GM23338 (cell line): ENCODE measurements around the gene PCCB. TPM values are rescaled to one million over a fixed set of nuclear protein-coding genes. Genes with fewer than 3 reads are reported as not detected.

ENCODE experiments used
- ATAC-seq: fragments of 200-7000 bp; cut with Tn5 transposase; 3 replicates; pipeline ENCODE4 v1.9.1; 2020
- DNase-seq: peaks from one replicate; pipeline ENCODE4 v3.0.0-alpha.2; 2015; ENCODE audit warnings: low spot score
- H2AFZ ChIP-seq: fragments of 200-600 bp; sonication (generic); 2 replicates; pipeline ENCODE4 v1.8.0; 2016; ENCODE audit warnings: antibody characterized with exemption, mild to moderate bottlenecking, moderate library complexity
- H3F3A ChIP-seq: fragments of 200-600 bp; sonication (generic); replicated peaks from 2 replicates; pipeline ENCODE4 v1.8.0; 2017; ENCODE audit warnings: antibody characterized with exemption, mixed run types, low read depth
- H3K27ac ChIP-seq: fragments of 200-600 bp; sonication (generic); 2 replicates; pipeline ENCODE4 v1.6.1; 2016; ENCODE audit warnings: low read depth
- H3K27me3 ChIP-seq: fragments of 200-600 bp; sonication (generic); 2 replicates; pipeline ENCODE4 v1.8.0; 2016; ENCODE audit warnings: mild to moderate bottlenecking, mixed run types, moderate library complexity; ENCODE audit not compliant: insufficient read depth
- H3K36me3 ChIP-seq: fragments of 200-600 bp; sonication (generic); 2 replicates; pipeline ENCODE4 v1.8.0; 2016; ENCODE audit warnings: mild to moderate bottlenecking; ENCODE audit not compliant: insufficient read depth
- H3K4me1 ChIP-seq: fragments of 200-600 bp; sonication (generic); 2 replicates; pipeline ENCODE4 v1.8.0; 2016; ENCODE audit warnings: mild to moderate bottlenecking, moderate library complexity; ENCODE audit not compliant: insufficient read depth
- H3K4me2 ChIP-seq: fragments of 200-600 bp; sonication (generic); 2 replicates; pipeline ENCODE4 v1.7.1; 2017; ENCODE audit warnings: mixed run types
- H3K4me3 ChIP-seq: fragments of 200-600 bp; sonication (generic); 2 replicates; pipeline ENCODE4 v1.6.1; 2016; ENCODE audit warnings: mixed run types
- H3K79me2 ChIP-seq: fragments of 200-600 bp; sonication (generic); replicated peaks from 2 replicates; pipeline ENCODE4 v1.8.0; 2017; ENCODE audit warnings: mild to moderate bottlenecking; ENCODE audit not compliant: insufficient read depth
- H3K9me2 ChIP-seq: fragments of 200-600 bp; sonication (generic); 2 replicates; pipeline ENCODE4 v1.8.0; 2017; ENCODE audit not compliant: insufficient read depth
- H4K20me1 ChIP-seq: fragments of 200-600 bp; sonication (generic); replicated peaks from 2 replicates; pipeline ENCODE4 v1.8.0; 2017; ENCODE audit warnings: mild to moderate bottlenecking; ENCODE audit not compliant: insufficient read depth
- H3K27ac Mint-ChIP-seq: 2 replicates; pipeline ENCODE4 v1.8.0; 2020; ENCODE audit warnings: inconsistent platforms, mild to moderate bottlenecking, moderate library complexity, mixed read lengths
- H3K27me3 Mint-ChIP-seq: 3 replicates; pipeline ENCODE4 v1.8.0; 2022; ENCODE audit warnings: low read depth, mild to moderate bottlenecking, moderate library complexity, mixed read lengths, inconsistent platforms; ENCODE audit not compliant: insufficient read depth, poor library complexity
- H3K36me3 Mint-ChIP-seq: 3 replicates; pipeline ENCODE4 v1.8.0; 2021; ENCODE audit warnings: low read depth, mild to moderate bottlenecking, inconsistent platforms, moderate library complexity, mixed read lengths
- H3K4me1 Mint-ChIP-seq: 3 replicates; pipeline ENCODE4 v1.8.0; 2020; ENCODE audit warnings: mild to moderate bottlenecking, inconsistent platforms, mixed read lengths
- H3K4me3 Mint-ChIP-seq: 3 replicates; pipeline ENCODE4 v1.8.0; 2021; ENCODE audit warnings: moderate library complexity, mild to moderate bottlenecking, inconsistent platforms, mixed read lengths
- H3K9me3 Mint-ChIP-seq: 3 replicates; pipeline ENCODE4 v1.8.0; 2020; ENCODE audit warnings: moderate library complexity, mild to moderate bottlenecking, inconsistent platforms, mixed read lengths
- CREB1 ChIP-seq: fragments of 250-450 bp; sonication (Bioruptor Pico); IDR thresholded peaks from 2 replicates; pipeline ENCODE4 v1.5.0; 2020; ENCODE audit warnings: low read depth, mild to moderate bottlenecking, moderate library complexity
- CTCF ChIP-seq, 2 experiments: fragments of 200-600 bp in 1 of 2; sonication (generic) in 1 of 2; conservative IDR thresholded peaks; 2 replicates each; pipeline versions ENCODE4 v1.5.1 to v1.6.1; 2016 to 2017; ENCODE audit warnings: antibody characterized with exemption in 2 of 2, low read depth in 2 of 2, mild to moderate bottlenecking in 2 of 2, moderate library complexity in 1 of 2
- ETS1 ChIP-seq: IDR thresholded peaks from 2 replicates; pipeline ENCODE4 v1.6.1; 2016; ENCODE audit warnings: antibody characterized with exemption
- EZH2 ChIP-seq: fragments of 200-600 bp; sonication (generic); IDR thresholded peaks from one replicate; pipeline ENCODE4 v1.8.0; 2017; ENCODE audit warnings: antibody characterized with exemption, mild to moderate bottlenecking, low read depth; ENCODE audit not compliant: unreplicated experiment
- EZH2phosphoT487 ChIP-seq: fragments of 200-600 bp; sonication (generic); IDR thresholded peaks from one replicate; pipeline ENCODE4 v1.8.1; 2018; ENCODE audit warnings: antibody characterized with exemption; ENCODE audit not compliant: unreplicated experiment
- JUNB ChIP-seq: IDR thresholded peaks from one replicate; pipeline ENCODE4 v1.6.1; 2016; ENCODE audit warnings: antibody characterized with exemption; ENCODE audit not compliant: unreplicated experiment
- NANOG ChIP-seq: IDR thresholded peaks from 2 replicates; pipeline ENCODE4 v1.6.1; 2016; ENCODE audit warnings: antibody characterized with exemption, borderline replicate concordance
- POLR2AphosphoS5 ChIP-seq: IDR thresholded peaks from 2 replicates; pipeline ENCODE4 v1.6.1; 2016; ENCODE audit warnings: antibody characterized with exemption, low read depth
- REST ChIP-seq: IDR thresholded peaks from one replicate; pipeline ENCODE4 v1.6.1; 2018; ENCODE audit warnings: antibody characterized with exemption; ENCODE audit not compliant: unreplicated experiment
- STAT1 ChIP-seq: IDR thresholded peaks from one replicate; pipeline ENCODE4 v1.6.1; 2016; ENCODE audit warnings: antibody characterized with exemption; ENCODE audit not compliant: unreplicated experiment
- ZNF114 ChIP-seq: fragments of 250-450 bp; sonication (Bioruptor Pico); IDR thresholded peaks from 2 replicates; pipeline ENCODE4 v1.5.0; 2020; ENCODE audit warnings: mild to moderate bottlenecking, moderate library complexity
- ZNF331 ChIP-seq: fragments of 250-450 bp; sonication (Bioruptor Pico); IDR thresholded peaks from 2 replicates; pipeline ENCODE4 v1.5.0; 2020; ENCODE audit warnings: low read depth, mild to moderate bottlenecking, moderate library complexity
- polyA plus RNA-seq: library from polyadenylated mRNA; unstranded; fragments of >200 nt; fragmentation: Nextera tagmentation; extraction: Ambion mirVana; gene quantifications from 2 replicates; pipeline ENCODE4 v1.2.1, GENCODE V29; 2016
- total RNA-seq: library from RNA; depleted of rRNA; stranded (reverse); fragments of >200 nt; shearing (Covaris generic); gene quantifications from 2 replicates; pipeline ENCODE4 v1.2.3, GENCODE V29; 2014
- TF ChIP-seq, protein P1 (sequence below): fragments of 250-450 bp; sonication (Bioruptor Pico); IDR thresholded peaks from 2 replicates; pipeline ENCODE4 v1.5.0; 2020; ENCODE audit warnings: mild to moderate bottlenecking, moderate library complexity

PCCB gene
- total and polyA plus RNA-seq, 2 experiments from 2014 or later, result 42.7 to 76.8 TPM

DNA sequence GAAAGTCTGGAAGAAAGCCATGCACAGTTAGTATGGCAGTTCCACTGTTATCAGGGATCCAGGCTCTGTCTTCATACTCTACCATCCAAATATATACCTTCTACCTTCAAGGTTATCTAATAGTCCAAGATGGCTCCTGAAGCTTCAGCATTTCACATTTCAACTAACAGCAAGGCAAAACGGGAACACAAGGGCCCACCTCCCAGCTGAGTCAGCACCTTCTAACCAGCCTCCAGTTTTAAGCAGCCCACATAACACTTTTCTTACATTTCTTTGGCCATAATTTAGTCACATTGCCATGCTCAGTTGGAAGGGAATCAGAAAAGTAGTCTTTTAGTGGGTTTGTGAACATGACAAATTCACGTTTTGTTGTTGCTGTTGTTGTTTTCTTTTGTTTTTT, 38.6 kb upstream of the PCCB start:
- H3K36me3 Mint-ChIP-seq, result no peaks in the 10 kb centered on the region
- Histone ChIP-seq H3K4me3 (no peak overlapping the region), H3K9me2 (no peaks in the 10 kb centered on the region), H3K4me1 (no peaks in the 10 kb centered on the region), H3K36me3 (no peaks in the 10 kb centered on the region), H4K20me1 (no peaks in the 10 kb centered on the region), H3K4me2 (no peak overlapping the region), H3K27me3 (no peaks in the 10 kb centered on the region), H2AFZ (0 out of 2 replicates have a peak overlapping the region, but pooled peaks have one; percentile 14), H3F3A (no peaks in the 10 kb centered on the region), H3K27ac (no peak overlapping the region), H3K79me2 (no peaks in the 10 kb centered on the region)
- peaks cover 5% of the 10 kb centered on the region for H3K27me3 Mint-ChIP-seq
- no peaks in the 10 kb centered on the region for H3K4me1 Mint-ChIP-seq
- TF ChIP-seq CTCF (conservative IDR thresholded peaks at IDR 0.05; ENCODE audit: low read depth in 2 of 2), result no peak
- TF ChIP-seq EZH2, result no peak
- TF ChIP-seq JUNB, result no peak
- TF ChIP-seq ZNF331 (CRISPR knock-in tag), result no peak
- TF ChIP-seq POLR2AphosphoS5, result no peak
- no peak for TF ChIP-seq EZH2phosphoT487
- TF ChIP-seq, protein P1, sequence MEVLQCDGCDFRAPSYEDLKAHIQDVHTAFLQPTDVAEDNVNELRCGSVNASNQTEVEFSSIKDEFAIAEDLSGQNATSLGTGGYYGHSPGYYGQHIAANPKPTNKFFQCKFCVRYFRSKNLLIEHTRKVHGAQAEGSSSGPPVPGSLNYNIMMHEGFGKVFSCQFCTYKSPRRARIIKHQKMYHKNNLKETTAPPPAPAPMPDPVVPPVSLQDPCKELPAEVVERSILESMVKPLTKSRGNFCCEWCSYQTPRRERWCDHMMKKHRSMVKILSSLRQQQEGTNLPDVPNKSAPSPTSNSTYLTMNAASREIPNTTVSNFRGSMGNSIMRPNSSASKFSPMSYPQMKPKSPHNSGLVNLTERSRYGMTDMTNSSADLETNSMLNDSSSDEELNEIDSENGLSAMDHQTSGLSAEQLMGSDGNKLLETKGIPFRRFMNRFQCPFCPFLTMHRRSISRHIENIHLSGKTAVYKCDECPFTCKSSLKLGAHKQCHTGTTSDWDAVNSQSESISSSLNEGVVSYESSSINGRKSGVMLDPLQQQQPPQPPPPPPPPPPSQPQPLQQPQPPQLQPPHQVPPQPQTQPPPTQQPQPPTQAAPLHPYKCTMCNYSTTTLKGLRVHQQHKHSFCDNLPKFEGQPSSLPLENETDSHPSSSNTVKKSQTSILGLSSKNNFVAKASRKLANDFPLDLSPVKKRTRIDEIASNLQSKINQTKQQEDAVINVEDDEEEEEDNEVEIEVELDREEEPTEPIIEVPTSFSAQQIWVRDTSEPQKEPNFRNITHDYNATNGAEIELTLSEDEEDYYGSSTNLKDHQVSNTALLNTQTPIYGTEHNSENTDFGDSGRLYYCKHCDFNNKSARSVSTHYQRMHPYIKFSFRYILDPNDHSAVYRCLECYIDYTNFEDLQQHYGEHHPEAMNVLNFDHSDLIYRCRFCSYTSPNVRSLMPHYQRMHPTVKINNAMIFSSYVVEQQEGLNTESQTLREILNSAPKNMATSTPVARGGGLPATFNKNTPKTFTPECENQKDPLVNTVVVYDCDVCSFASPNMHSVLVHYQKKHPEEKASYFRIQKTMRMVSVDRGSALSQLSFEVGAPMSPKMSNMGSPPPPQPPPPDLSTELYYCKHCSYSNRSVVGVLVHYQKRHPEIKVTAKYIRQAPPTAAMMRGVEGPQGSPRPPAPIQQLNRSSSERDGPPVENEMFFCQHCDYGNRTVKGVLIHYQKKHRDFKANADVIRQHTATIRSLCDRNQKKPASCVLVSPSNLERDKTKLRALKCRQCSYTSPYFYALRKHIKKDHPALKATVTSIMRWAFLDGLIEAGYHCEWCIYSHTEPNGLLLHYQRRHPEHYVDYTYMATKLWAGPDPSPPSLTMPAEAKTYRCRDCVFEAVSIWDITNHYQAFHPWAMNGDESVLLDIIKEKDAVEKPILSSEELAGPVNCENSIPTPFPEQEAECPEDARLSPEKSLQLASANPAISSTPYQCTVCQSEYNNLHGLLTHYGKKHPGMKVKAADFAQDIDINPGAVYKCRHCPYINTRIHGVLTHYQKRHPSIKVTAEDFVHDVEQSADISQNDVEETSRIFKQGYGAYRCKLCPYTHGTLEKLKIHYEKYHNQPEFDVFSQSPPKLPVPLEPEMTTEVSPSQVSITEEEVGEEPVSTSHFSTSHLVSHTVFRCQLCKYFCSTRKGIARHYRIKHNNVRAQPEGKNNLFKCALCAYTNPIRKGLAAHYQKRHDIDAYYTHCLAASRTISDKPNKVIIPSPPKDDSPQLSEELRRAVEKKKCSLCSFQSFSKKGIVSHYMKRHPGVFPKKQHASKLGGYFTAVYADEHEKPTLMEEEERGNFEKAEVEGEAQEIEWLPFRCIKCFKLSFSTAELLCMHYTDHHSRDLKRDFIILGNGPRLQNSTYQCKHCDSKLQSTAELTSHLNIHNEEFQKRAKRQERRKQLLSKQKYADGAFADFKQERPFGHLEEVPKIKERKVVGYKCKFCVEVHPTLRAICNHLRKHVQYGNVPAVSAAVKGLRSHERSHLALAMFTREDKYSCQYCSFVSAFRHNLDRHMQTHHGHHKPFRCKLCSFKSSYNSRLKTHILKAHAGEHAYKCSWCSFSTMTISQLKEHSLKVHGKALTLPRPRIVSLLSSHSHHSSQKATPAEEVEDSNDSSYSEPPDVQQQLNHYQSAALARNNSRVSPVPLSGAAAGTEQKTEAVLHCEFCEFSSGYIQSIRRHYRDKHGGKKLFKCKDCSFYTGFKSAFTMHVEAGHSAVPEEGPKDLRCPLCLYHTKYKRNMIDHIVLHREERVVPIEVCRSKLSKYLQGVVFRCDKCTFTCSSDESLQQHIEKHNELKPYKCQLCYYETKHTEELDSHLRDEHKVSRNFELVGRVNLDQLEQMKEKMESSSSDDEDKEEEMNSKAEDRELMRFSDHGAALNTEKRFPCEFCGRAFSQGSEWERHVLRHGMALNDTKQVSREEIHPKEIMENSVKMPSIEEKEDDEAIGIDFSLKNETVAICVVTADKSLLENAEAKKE (CRISPR knock-in tag), result no peak
- TF ChIP-seq ZNF114 (CRISPR knock-in tag), result no peak
- TF ChIP-seq CREB1 (CRISPR knock-in tag), result no peak
- TF ChIP-seq STAT1, result no peak
- no peak for TF ChIP-seq ETS1
- TF ChIP-seq REST, result no peak
- no peak for TF ChIP-seq NANOG
- no peak for DNase-seq
- ATAC-seq, result no peak
- H3K4me3 Mint-ChIP-seq, result no peak overlapping the region
- no peak overlapping the region for H3K27ac Mint-ChIP-seq
- H3K9me3 Mint-ChIP-seq, result no peaks in the 10 kb centered on the region; the same call in 2 of the 3 replicates
